Fibroblast of upper back skin (primary cell): Measurements from ENCODE around the gene LEKR1.

Experiments used
- DNase-seq: peaks from one replicate; pipeline ENCODE4 v3.0.0-alpha.2; 2013

Gene LEKR1

DNA sequence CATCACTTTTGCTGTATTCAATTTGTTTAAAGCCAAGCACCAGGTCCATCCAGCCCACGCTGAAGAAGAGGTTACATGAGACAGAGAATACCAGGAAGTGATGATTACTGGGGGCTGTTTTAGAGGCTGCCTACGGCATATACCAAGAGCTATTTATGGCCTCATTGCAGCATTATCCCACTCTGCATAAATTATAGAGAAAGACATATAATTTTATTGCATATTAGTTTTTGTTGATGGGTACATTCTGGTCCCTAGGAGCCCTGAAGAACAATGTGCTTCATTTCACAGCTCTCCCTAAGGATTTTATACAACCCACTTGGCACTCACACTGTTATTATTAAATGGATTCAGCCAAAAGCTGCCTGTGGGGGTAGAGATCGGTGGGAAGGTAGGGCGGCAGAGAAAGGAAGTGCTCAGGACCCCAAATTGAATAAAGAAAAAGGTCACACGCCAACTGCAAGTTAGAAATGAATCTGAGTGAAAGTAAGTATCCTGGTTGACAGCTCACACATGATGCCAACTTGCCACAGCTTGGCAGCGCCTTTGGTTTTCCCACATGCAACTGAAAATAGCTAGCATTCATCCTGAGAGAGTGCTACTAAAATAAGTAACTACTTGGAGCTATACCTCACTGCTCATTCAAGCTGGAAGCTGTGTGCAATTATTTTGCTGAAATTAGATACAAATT, 260.1 kb downstream of the LEKR1 start:
- DNase-seq = no peak

GRCh38 chr3:157086775-157087174, 260.6 kb downstream of the LEKR1 start:
- DNase-seq = no peak

DNA sequence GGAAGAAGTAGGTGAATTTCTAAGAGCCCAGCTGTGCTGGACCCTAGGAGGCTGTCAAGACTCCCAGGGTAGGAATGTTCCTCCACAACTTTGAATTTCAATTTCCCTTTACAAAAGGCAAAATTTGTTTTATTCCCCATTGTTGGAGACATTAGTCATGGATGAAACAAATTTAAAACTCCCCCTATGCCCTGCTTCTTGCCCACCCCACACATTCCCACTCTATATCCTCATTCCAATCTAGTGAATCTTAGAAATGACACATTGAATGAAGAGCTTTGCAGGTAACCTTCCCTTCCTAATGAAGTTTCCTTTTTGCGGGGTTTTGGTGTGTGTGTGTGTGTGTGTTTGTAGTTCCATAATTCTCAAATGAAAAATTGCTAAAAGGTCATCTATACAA, 261.2 kb downstream of the LEKR1 start:
- peak; percentile 60 for DNase-seq

DNA sequence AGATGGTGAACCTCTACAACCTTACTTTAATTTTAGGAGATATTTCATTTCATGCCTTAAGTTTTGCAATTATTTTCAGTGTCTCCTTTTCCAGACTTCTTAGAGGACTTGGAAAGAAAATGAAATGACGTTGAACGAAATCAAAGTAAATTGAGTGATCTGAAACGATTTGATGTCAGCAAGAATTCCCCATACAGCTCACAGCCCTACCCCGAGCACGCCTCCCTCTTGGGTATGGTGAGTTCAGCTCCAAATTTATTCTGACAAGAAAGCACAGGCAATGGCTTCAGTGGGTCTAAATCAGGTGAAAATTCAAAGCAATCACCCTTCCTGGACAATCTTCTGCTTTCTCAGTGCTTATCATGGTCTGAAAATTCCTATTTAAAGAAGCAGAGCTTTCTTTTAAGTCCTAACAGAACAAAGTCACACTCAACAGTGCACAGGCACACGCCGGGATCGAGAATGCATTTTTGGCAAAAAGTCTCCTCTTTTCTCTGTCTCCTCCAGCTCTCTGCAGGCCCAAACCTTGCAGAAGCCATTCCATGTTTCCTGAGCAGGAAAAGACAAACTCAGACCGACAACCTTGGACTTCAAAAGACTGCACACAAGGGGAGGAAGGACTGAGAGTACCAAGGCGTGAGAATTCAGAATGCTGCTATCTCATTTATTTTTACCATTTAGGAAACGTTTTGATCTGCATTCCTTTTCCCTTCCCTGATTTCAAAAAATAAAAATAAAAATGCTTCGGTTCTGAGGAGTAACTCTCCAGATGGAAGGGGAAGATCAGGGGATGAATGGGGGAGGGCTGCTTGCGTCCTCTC, 261.8 kb downstream of the LEKR1 start:
- DNase-seq = no peak

- DNase-seq = peak; percentile 95
Observed at GRCh38 chr3:157088601-157089454, 262.7 kb downstream of the LEKR1 start.

DNA sequence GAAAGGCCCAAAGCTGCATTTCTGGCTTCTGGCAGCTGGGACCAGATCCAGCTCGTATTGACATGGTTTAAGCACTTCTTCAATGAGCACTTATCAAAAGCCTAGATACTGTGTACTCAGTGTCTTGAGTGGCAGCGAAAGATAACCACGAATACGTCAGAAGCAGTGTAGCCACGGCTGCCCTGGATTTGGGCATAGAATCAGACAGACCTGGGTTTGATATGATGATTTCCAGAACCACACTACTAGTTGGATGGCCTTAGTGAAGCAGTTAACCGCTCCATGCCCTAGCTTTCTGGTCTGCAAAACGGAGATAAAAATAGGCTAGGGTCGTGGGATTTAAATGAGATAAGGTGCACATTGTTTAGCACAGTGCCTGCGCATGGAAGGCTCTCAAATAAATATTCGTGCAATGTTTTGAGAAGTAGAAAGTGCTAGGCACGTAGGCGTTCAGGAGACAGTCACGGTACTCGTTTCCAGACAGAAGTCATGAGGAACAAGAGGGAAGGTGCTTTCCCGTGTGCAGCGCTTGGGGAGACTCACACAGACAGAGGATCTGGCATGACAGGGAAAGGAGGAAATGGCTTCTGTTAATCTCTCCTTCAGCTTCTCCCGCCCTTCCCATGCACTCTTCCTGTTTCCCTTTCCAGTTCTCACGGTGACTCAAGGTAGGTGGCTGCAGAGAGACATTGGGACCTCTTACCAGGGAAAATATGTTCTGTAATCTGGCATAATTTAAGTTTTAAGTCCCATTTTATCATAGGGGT, 263.5 kb downstream of the LEKR1 start:
- DNase-seq = no peak

GRCh38 chr3:157091083-157091833, 265.1 kb downstream of the LEKR1 start:
- no peak for DNase-seq

GRCh38 chr3:157092230-157092629, 266.1 kb downstream of the LEKR1 start:
- DNase-seq = peak; percentile 54

DNA sequence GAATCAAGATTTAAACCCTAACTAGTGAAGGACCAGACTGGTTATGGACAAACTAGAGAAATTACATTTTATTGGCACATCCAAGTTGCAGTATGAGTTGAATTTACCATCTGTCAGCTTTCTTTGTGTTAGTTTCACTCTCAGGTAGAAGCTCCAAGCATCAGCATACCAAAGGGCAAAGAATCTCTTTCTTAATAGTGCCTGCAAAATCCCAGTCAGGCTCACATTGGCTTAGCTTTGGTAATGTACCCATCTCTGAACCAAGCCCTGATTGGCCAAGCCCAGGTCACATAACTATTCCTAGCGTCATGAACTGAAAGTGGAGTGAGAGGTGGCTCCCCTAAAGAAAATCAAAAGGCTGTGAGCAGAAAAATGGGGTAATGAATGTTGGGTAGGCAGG, 266.9 kb downstream of the LEKR1 start:
- no peak for DNase-seq

GRCh38 chr3:157094301-157094700, 268.1 kb downstream of the LEKR1 start:
- DNase-seq = no peak

GRCh38 chr3:157094751-157095480, 268.8 kb downstream of the LEKR1 start:
- DNase-seq = peak; percentile 71
